GM06990 (cell line): ENCODE results near the gene SPRY2.

Experiments
- DNase-seq: peaks from one replicate; pipeline ENCODE4 v3.0.0-alpha.2; 2011; ENCODE audit not compliant: insufficient read length; ENCODE audit errors: extremely low read depth
- H3K27me3 ChIP-seq: replicated peaks from 2 replicates; pipeline ENCODE4 v1.6.0; 2011; ENCODE audit warnings: low read length; ENCODE audit not compliant: control insufficient read depth, insufficient read depth
- H3K36me3 ChIP-seq: 2 replicates; pipeline ENCODE4 v1.5.1; 2011; ENCODE audit warnings: low read length; ENCODE audit not compliant: control insufficient read depth, insufficient read depth
- H3K4me3 ChIP-seq: replicated peaks from 2 replicates; pipeline ENCODE4 v1.5.1; 2011; ENCODE audit warnings: low read depth, mild to moderate bottlenecking, control low read depth, low read length
- TF ChIP-seq, protein P1 (sequence below): IDR thresholded peaks from 2 replicates; pipeline ENCODE4 v1.5.1; 2011; ENCODE audit warnings: low read length, control low read depth, mild to moderate bottlenecking, inconsistent platforms; ENCODE audit not compliant: insufficient read depth, poor library complexity, severe bottlenecking

Gene SPRY2

DNA sequence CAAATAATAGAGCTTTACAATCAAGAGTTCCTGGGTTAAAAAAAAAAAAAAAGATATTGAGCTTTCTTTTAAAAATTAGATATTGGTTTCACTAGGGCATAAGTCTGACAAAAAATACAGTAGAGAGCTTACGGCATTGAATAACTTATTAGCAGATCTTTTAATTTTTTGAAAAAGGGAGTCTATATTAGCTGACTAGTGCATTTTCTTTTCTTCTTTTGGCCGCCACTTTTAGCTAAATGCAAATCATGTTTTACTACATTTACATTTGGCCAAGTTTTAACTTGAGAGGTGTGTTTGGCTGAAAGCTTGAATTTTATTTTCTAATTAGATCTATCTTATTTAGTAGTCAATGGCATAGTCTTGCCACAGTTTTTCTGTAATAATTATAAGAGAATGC, 43.4 kb downstream of the SPRY2 start:
- Histone ChIP-seq H3K36me3 (no peaks in the 10 kb centered on the region), H3K4me3 (no peak overlapping the region), H3K27me3 (no peaks in the 10 kb centered on the region)
- TF ChIP-seq, protein P1, sequence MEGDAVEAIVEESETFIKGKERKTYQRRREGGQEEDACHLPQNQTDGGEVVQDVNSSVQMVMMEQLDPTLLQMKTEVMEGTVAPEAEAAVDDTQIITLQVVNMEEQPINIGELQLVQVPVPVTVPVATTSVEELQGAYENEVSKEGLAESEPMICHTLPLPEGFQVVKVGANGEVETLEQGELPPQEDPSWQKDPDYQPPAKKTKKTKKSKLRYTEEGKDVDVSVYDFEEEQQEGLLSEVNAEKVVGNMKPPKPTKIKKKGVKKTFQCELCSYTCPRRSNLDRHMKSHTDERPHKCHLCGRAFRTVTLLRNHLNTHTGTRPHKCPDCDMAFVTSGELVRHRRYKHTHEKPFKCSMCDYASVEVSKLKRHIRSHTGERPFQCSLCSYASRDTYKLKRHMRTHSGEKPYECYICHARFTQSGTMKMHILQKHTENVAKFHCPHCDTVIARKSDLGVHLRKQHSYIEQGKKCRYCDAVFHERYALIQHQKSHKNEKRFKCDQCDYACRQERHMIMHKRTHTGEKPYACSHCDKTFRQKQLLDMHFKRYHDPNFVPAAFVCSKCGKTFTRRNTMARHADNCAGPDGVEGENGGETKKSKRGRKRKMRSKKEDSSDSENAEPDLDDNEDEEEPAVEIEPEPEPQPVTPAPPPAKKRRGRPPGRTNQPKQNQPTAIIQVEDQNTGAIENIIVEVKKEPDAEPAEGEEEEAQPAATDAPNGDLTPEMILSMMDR: no peak
- no peak for DNase-seq

DNA sequence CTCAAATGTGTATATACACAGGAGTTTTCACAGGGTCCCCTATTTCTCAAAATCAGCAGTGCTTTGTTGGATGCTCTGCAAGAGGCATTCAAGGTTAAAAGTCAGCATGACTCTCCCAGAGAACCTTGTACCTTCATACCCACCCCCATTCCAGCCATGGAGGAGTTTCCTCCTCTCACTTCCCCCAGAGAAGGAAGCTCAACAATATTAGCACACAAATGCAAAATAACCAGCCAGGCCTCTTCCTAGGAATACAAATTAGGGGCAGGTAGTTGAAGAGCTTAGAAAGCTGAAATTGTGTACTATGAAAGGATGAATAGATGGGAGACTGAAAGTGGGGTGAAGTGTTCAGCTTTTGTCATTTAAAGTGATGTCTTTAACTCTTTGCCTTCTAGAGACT, 43.8 kb downstream of the SPRY2 start:
- no peak overlapping the region for H3K4me3 ChIP-seq
- TF ChIP-seq, protein P1: no peak
- no peaks in the 10 kb centered on the region for H3K27me3 ChIP-seq
- no peaks in the 10 kb centered on the region for H3K36me3 ChIP-seq
- no peak for DNase-seq

DNA sequence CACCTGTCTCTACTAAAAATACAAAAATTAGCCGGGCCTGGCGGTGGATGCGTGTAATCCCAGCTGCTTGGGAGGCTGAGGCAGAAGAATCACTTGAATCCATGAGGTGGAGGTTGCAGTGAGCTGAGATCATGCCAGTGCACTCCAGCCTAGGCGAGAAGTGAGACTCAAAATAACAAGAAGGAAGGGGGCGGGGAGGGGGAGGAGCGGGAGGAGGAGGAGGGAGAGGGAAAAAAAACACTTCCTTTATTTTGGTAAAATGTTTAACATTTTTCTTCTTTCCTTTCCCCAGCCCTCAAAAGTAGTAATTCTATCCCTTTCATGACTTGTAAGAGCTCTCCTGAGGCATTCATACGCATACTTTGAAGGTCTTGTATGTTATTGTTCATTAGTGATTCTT, 44.3 kb downstream of the SPRY2 start:
- Histone ChIP-seq H3K36me3 (no peaks in the 10 kb centered on the region), H3K4me3 (no peak overlapping the region), H3K27me3 (no peaks in the 10 kb centered on the region)
- DNase-seq: no peak
- TF ChIP-seq, protein P1: no peak

DNA sequence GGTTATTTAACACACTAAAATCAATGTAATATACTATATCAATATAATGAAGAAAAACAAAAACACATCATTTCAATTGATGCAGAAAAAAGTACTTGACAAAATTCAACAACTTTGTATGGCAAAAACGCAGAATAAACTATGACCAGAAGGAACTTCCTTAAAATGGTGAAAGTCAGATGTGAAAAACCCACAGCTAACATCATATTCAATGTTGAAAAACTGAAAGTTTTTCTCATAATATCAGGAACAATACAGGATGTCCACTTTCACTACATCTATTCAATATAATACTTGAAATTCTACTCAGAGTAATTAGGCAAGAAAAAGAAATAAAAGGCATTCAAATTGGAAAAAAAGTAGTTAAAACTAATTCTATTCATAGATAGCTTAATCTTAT, 50.3 kb downstream of the SPRY2 start:
- TF ChIP-seq, protein P1: no peak
- no peak for DNase-seq
- no peaks in the 10 kb centered on the region for H3K27me3 ChIP-seq

More for the DNA sequence above, 50.3 kb downstream of the SPRY2 start:
- H3K36me3 ChIP-seq: no peaks in the 10 kb centered on the region
- H3K4me3 ChIP-seq: no peak overlapping the region
